ENCODE results near the gene MAGI1. TPM values are rescaled to one million over a fixed set of nuclear protein-coding genes. Genes with fewer than 3 reads are reported as not detected.
"Not testable (repeated sequence)": the region's sequence is repeated elsewhere in the genome, so short reads cannot be mapped to it uniquely, and the experiment has no call there.

Gene MAGI1
- total and polyA plus RNA-seq, 4 donors, result 5.0 to 69.2 (median 28.5) TPM

DNA sequence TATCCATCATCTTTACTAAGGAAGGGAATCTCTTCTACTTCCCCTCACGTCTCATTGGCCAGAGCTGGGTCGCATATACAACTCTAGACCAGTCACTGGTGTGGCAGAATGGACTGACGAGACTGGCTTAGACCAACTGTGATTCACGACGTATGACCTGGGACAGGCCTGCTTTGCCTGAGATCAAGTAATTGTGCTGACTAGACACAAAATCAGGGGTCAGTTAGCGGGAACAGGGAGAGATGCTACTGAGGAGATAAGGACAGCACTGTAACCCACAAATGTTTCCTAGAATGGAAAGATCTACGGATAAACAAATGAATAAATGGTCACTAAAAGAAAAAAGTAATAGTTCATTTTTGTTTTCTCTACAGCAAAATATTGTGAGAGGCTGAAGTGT, 308.3 kb downstream of the MAGI1 start:
- intact Hi-C loops (cut with DNase I), result loop anchor here (5.0 to 10.0 kb wide), 4 partner anchors 113 to 1196 kb away; no protein-coding TSS in a partner anchor
- ATAC-seq (ENCODE audit: low FRiP score), result no peak

DNA sequence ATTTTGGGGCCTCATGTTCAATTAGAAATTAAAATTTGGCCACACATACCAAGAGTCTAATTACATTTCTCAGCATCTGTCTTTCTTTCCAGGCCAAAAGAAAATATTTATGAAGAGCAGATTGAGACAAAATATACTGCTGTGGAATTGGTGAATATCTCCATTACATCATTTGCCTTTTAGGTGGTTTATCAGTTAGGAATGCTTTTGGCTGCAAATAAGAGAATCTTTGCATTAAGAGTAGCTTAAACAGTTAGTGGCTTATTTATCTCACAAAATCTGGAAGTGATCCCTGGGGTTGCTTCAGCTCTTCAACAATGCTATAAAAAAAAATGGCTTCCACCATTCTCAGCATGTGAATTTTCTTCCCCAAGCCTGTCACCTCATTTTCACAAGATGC, 308.7 kb downstream of the MAGI1 start:
- peak overlapping the region in 1 of 2 donors; percentile 57 for H3K27ac ChIP-seq (ENCODE audit: low read depth in 1 of 2, low read length in 2 of 2)
- ATAC-seq (ENCODE audit: low FRiP score) (no peak), DNase-seq (no peak)
- H3K4me1 ChIP-seq (ENCODE audit: control insufficient read depth in 1 of 2, insufficient read depth in 2 of 2, low read length in 2 of 2), result no peaks in the 10 kb centered on the region
- H3K27me3 ChIP-seq (ENCODE audit: control insufficient read depth in 1 of 2, insufficient read depth in 2 of 2, low read length in 1 of 2), result no peaks in the 10 kb centered on the region
- no peaks in the 10 kb centered on the region for H3K36me3 ChIP-seq (ENCODE audit: control insufficient read depth in 1 of 2, insufficient read depth in 2 of 2, low read length in 1 of 2)
- H3K9me3 ChIP-seq (ENCODE audit: control insufficient read depth, low read length), result no peaks in the 10 kb centered on the region
- H3K4me3 ChIP-seq (ENCODE audit: low read length in 2 of 2), result no peak overlapping the region
- intact Hi-C loops (cut with DNase I), result loop anchor here (5.0 to 10.0 kb wide), 4 partner anchors 113 to 1195 kb away; no protein-coding TSS in a partner anchor

More for the DNA sequence above, 308.3 kb downstream of the MAGI1 start:
- H3K27ac ChIP-seq (ENCODE audit: low read depth in 1 of 2, low read length in 2 of 2), result peak overlapping the region in 1 of 2 donors; percentile 57
- no peak for DNase-seq
- no peak overlapping the region for H3K4me3 ChIP-seq (ENCODE audit: low read length in 2 of 2)
- 94 to 95% methylated on average over 7 of the region's 7 CpGs for WGBS, 2 donors
- no peaks in the 10 kb centered on the region for H3K27me3 ChIP-seq (ENCODE audit: control insufficient read depth in 1 of 2, insufficient read depth in 2 of 2, low read length in 1 of 2)
- H3K36me3 ChIP-seq (ENCODE audit: control insufficient read depth in 1 of 2, insufficient read depth in 2 of 2, low read length in 1 of 2), result no peaks in the 10 kb centered on the region
- no peaks in the 10 kb centered on the region for H3K9me3 ChIP-seq (ENCODE audit: control insufficient read depth, low read length)
- no peaks in the 10 kb centered on the region for H3K4me1 ChIP-seq (ENCODE audit: control insufficient read depth in 1 of 2, insufficient read depth in 2 of 2, low read length in 2 of 2)

- no peaks in the 10 kb centered on the region for H3K9me3 ChIP-seq (ENCODE audit: control insufficient read depth, low read length)
- no peak for DNase-seq
- H3K27ac ChIP-seq (ENCODE audit: low read depth in 1 of 2, low read length in 2 of 2), result peak overlapping the region in 1 of 2 donors; percentile 36
- ATAC-seq (ENCODE audit: low FRiP score), result peak; percentile 52
- H3K27me3 ChIP-seq (ENCODE audit: control insufficient read depth in 1 of 2, insufficient read depth in 2 of 2, low read length in 1 of 2), result no peaks in the 10 kb centered on the region
- WGBS, 2 donors, result 3 to 7% methylated on average over 2 of the region's 2 CpGs
- peak overlapping the region in 1 of 2 donors; percentile 18 for H3K4me3 ChIP-seq (ENCODE audit: low read length in 2 of 2)
- H3K4me1 ChIP-seq (ENCODE audit: control insufficient read depth in 1 of 2, insufficient read depth in 2 of 2, low read length in 2 of 2), result no peaks in the 10 kb centered on the region
- intact Hi-C loops (cut with DNase I), result no loop called here
- H3K36me3 ChIP-seq (ENCODE audit: control insufficient read depth in 1 of 2, insufficient read depth in 2 of 2, low read length in 1 of 2), result no peaks in the 10 kb centered on the region
These were observed 309.2 kb downstream of the MAGI1 start for GRCh38 chr3:65729555-65729954.

GRCh38 chr3:65728138-65728537, 310.6 kb downstream of the MAGI1 start:
- Histone ChIP-seq H3K36me3 (ENCODE audit: control insufficient read depth in 1 of 2, insufficient read depth in 2 of 2, low read length in 1 of 2) (no peaks in the 10 kb centered on the region), H3K9me3 (ENCODE audit: control insufficient read depth, low read length) (no peaks in the 10 kb centered on the region), H3K27ac (ENCODE audit: low read depth in 1 of 2, low read length in 2 of 2) (no peak overlapping the region), H3K4me3 (ENCODE audit: low read length in 2 of 2) (no peak overlapping the region), H3K27me3 (ENCODE audit: control insufficient read depth in 1 of 2, insufficient read depth in 2 of 2, low read length in 1 of 2) (no peaks in the 10 kb centered on the region), H3K4me1 (ENCODE audit: control insufficient read depth in 1 of 2, insufficient read depth in 2 of 2, low read length in 2 of 2) (no peaks in the 10 kb centered on the region)
- intact Hi-C loops (cut with DNase I), result no loop called here
- ATAC-seq (ENCODE audit: low FRiP score) (no peak), DNase-seq (no peak)
- WGBS, 2 donors, result 68 to 77% methylated on average over 2 of the region's 2 CpGs

GRCh38 chr3:65723985-65724384, 314.7 kb downstream of the MAGI1 start:
- ATAC-seq (ENCODE audit: low FRiP score) (no peak), DNase-seq (no peak)
- no peak overlapping the region for H3K27ac ChIP-seq (ENCODE audit: low read depth in 1 of 2, low read length in 2 of 2)
- no peak overlapping the region for H3K4me3 ChIP-seq (ENCODE audit: low read length in 2 of 2)
- H3K9me3 ChIP-seq (ENCODE audit: control insufficient read depth, low read length), result no peaks in the 10 kb centered on the region
- intact Hi-C loops (cut with DNase I), result loop anchor here in 1 of 2 donors (5.0 kb wide), 1 partner anchor 47 kb away; no protein-coding TSS in a partner anchor
- no peaks in the 10 kb centered on the region for H3K27me3 ChIP-seq (ENCODE audit: control insufficient read depth in 1 of 2, insufficient read depth in 2 of 2, low read length in 1 of 2)
- 88 to 96% methylated on average over 1 of the region's 1 CpG for WGBS, 2 donors
- H3K4me1 ChIP-seq (ENCODE audit: control insufficient read depth in 1 of 2, insufficient read depth in 2 of 2, low read length in 2 of 2), result no peaks in the 10 kb centered on the region
- H3K36me3 ChIP-seq (ENCODE audit: control insufficient read depth in 1 of 2, insufficient read depth in 2 of 2, low read length in 1 of 2), result no peaks in the 10 kb centered on the region

- no peaks in the 10 kb centered on the region for H3K36me3 ChIP-seq (ENCODE audit: control insufficient read depth in 1 of 2, insufficient read depth in 2 of 2, low read length in 1 of 2)
- no peak for DNase-seq
- no peak overlapping the region for H3K4me3 ChIP-seq (ENCODE audit: low read length in 2 of 2)
- WGBS, 2 donors, result 95 to 97% methylated on average over 3 of the region's 3 CpGs
- H3K9me3 ChIP-seq (ENCODE audit: control insufficient read depth, low read length), result no peaks in the 10 kb centered on the region
- H3K27me3 ChIP-seq (ENCODE audit: control insufficient read depth in 1 of 2, insufficient read depth in 2 of 2, low read length in 1 of 2), result no peaks in the 10 kb centered on the region
- ATAC-seq (ENCODE audit: low FRiP score), result no peak
- no peak overlapping the region for H3K27ac ChIP-seq (ENCODE audit: low read depth in 1 of 2, low read length in 2 of 2)
- no peaks in the 10 kb centered on the region for H3K4me1 ChIP-seq (ENCODE audit: control insufficient read depth in 1 of 2, insufficient read depth in 2 of 2, low read length in 2 of 2)
- intact Hi-C loops (cut with DNase I), result loop anchor here in 1 of 2 donors (5.0 kb wide), 1 partner anchor 46 kb away; no protein-coding TSS in a partner anchor
These were observed 315.7 kb downstream of the MAGI1 start for GRCh38 chr3:65723011-65723410.

DNA sequence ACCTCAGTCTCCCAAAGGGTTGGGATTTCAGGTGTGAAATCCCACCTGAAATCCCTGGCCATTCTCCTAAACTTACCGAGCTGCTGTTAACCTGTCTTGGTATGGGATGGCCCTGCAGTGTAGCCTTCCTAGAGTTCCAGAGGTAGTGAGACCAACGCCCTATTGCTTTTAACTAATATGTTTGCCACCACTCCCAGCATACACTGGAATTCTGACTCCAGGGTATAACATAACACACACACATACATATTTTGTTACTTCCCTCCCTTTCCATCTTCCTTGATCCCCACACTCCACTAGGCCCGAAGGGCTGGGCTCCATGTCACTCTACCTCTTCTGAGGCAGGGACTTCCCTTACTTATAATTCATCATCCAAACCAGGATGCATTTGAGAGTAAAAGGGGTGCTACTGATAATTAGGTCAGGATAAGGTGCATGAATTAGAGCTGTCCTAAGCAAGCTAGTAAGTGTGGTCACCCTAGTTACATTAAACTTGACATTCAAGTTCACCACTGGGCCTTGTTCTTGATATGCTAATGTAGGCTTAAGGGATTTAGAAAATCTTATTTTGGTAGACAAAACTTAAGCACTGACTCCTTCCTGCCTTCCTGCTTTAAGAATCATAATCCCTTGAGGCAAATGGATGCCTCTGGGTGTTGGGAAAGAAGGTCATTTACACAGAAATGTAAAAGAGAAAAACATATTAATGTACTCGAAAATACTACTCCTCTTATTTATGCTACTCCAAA, 317.6 kb downstream of the MAGI1 start:
- intact Hi-C loops (cut with DNase I), result loop anchor here in 1 of 2 donors (5.0 kb wide), 1 partner anchor 44 kb away; no protein-coding TSS in a partner anchor
- Histone ChIP-seq H3K4me1 (ENCODE audit: control insufficient read depth in 1 of 2, insufficient read depth in 2 of 2, low read length in 2 of 2) (no peaks in the 10 kb centered on the region), H3K4me3 (ENCODE audit: low read length in 2 of 2) (no peak overlapping the region), H3K27ac (ENCODE audit: low read depth in 1 of 2, low read length in 2 of 2) (no peak overlapping the region), H3K9me3 (ENCODE audit: control insufficient read depth, low read length) (no peaks in the 10 kb centered on the region), H3K27me3 (ENCODE audit: control insufficient read depth in 1 of 2, insufficient read depth in 2 of 2, low read length in 1 of 2) (no peaks in the 10 kb centered on the region), H3K36me3 (ENCODE audit: control insufficient read depth in 1 of 2, insufficient read depth in 2 of 2, low read length in 1 of 2) (no peaks in the 10 kb centered on the region)
- DNase-seq (no peak), ATAC-seq (ENCODE audit: low FRiP score) (no peak)
- 94 to 95% methylated on average over 4 of the region's 4 CpGs for WGBS, 2 donors

- not testable (repeated sequence) for H3K4me1 ChIP-seq (ENCODE audit: control insufficient read depth in 1 of 2, insufficient read depth in 2 of 2, low read length in 2 of 2); H3K36me3 ChIP-seq (ENCODE audit: control insufficient read depth in 1 of 2, insufficient read depth in 2 of 2, low read length in 1 of 2); H3K27me3 ChIP-seq (ENCODE audit: control insufficient read depth in 1 of 2, insufficient read depth in 2 of 2, low read length in 1 of 2); DNase-seq; H3K4me3 ChIP-seq (ENCODE audit: low read length in 2 of 2); H3K27ac ChIP-seq (ENCODE audit: low read depth in 1 of 2, low read length in 2 of 2); H3K9me3 ChIP-seq (ENCODE audit: control insufficient read depth, low read length); ATAC-seq (ENCODE audit: low FRiP score)
- intact Hi-C loops (cut with DNase I), result loop anchor here in 1 of 2 donors (5.0 kb wide), 1 partner anchor 42 kb away; no protein-coding TSS in a partner anchor
- 98 to 99% methylated on average over 1 of the region's 1 CpG for WGBS, 2 donors
These were observed 319.1 kb downstream of the MAGI1 start for GRCh38 chr3:65719639-65720038.
